Middle frontal gyrus (tissue), 1 donor: Measurements from ENCODE around the gene NSMCE4A.
A peak's percentile ranks its signal among the peaks of the same experiment; 100 is the strongest.
"Not testable (repeated sequence)": the region's sequence is repeated elsewhere in the genome, so short reads cannot be mapped to it uniquely, and the experiment has no call there.

ENCODE experiments used
- DNase-seq: peaks from one replicate; pipeline ENCODE4 v3.0.0-alpha.2; 2015; ENCODE audit warnings: low spot score; ENCODE audit errors: extremely low spot score

The NSMCE4A gene

DNA sequence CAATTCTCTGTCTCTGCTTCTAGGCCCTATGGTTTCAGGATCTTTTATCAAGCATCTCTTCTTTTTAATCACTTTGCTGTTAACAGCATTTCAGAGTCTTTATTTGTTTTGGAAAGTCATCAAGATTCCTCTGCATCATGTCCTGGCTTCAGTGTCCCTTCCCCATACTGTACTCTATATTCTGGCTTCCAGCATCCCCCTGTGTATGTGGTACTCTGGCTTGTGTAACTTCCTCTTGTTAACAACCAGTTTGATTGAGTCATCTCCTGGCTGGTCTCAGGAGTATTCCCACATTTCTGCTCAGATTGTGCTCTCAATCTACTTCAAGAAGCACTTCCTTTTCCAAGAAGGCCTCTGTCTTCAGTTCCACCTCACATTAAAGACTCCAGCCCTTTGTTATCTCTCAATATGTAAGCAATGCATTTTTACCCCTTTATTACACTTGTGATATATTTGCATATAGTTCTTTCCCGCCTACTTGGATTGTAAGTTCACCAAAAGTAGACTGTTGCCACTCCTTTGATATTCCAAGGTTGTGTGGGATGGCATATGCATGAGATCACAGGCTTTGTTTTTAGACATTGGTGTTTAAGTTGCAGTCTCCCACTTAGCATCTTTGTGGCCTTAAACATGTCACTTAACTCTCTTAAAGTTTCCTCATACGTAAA is 32.1 kb downstream of the NSMCE4A start:
- DNase-seq = no peak

DNA sequence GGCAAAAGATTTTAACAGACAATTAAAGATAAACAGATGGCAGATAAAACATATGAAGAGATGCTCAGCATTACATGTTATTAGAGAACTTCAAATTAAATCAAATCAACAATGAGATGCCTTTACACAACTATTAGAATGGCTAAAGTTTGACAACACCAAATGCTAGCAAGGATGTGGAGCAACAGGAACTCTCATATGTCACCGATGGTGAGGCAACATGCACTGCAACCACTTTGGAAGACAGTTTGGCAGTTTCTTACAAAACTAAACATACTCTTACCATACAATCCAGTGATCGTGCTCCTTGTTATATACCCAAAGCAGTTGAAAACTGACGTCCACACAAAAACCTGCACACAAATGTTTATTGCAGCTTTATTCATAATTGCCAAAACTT is 33.5 kb downstream of the NSMCE4A start:
- DNase-seq = no peak

DNA sequence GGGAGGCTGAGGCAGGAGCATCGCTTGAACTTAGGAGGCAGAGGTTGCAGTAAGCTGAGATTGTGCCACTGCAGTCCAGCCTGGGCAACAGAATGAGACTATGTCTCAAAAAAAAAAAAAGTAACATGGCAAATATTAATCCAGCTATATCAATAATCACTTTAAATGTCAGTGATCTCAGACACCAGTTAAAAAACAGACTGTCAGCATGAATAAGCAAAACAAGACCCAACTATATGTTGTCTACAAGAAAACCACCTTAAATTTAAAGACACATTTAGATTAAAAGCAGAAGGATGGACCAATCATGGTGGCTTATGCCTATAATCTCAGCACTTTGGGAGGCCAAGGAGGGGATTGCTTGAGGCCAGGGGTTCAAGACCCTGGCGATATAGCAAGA is 38.7 kb downstream of the NSMCE4A start:
- no peak for DNase-seq

DNA sequence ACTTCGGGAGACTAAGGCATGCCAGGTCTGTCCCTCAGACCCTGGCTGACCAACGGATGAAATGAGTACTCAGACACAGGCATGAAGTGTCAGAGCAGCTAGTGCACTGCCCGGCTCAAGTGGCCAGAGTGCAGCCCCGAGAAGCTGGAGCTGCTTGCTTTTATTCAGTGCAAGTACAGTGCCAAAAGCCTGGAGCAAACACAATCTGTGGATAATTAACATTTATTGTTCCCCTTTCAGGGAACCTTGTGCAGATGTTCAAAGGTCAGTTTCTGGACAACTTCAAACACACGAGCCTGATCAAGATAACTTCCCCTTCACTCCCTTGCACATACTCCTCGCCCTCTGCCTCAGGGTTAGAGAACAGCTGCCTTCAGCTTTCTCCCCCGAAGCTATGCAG is 39.3 kb downstream of the NSMCE4A start:
- no peak for DNase-seq

- DNase-seq = not testable (repeated sequence)
These were observed 44.5 kb downstream of the NSMCE4A start for GRCh38 chr10:121930268-121931085.

DNA sequence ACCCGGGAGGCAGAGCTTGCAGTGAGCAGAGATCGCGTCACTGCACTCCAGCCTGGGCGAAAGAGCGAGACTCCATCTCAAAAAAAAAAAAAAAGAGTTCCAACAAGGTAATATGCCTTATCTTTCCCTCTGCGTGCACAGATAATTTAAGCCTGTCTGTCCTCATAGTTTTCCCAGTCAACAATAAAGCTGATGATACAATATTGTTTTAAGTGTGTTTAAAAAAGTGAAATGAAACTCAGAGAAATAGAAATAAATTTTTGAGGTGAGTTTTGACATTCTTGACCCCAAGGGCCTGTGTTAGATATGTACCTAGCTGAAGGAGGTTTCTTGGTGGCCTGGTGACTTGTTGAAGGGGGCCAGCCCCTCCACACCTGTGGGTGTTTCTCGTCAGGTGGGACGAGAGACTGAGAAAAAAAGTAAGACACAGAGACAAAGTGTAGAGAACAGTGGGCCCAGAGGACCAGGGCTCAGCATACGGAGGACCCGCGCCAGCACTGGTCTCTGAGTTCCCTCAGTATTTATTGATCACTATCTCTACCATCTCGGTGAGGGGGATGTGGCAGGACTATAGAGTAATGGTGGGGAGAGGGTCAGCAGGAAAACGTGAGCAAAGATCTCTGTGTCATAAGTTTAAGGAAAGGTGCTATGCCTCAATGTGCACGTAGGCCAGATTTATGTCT is 45.3 kb downstream of the NSMCE4A start:
- not testable (repeated sequence) for DNase-seq

- peak; percentile 2 for DNase-seq
These were observed 46.5 kb downstream of the NSMCE4A start for GRCh38 chr10:121928528-121928884.

- peak; percentile 91 for DNase-seq
These were observed 47.0 kb downstream of the NSMCE4A start, which contains the start of gene ATE1 for GRCh38 chr10:121927841-121928527. Gene ATE1, minus strand, starts transcription at chr10:121928031. Its CDS starts 82 bp downstream, at chr10:121927949.

GRCh38 chr10:121927318-121927840 is 47.6 kb downstream of the NSMCE4A start:
- DNase-seq = peak; percentile 3

GRCh38 chr10:121926671-121927317 is 48.2 kb downstream of the NSMCE4A start:
- peak; percentile 3 for DNase-seq

DNA sequence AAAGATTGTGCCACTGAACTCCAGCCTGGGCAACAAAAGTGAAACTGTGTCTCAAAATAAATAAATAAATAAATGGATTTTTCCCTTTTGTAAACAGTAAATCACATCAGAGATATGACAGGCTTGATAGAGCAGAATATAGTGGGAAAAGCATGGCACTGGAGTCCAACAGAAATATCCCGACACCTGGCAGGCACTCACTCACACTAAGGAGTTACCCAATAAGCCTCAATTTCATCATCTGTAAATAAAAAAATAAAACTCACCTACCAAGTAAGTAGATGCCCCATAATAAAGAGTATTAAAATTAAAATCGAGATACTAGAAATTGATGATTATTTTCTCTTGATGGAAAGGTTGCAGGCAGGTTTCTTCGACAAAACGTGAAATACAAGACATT is 48.9 kb downstream of the NSMCE4A start:
- DNase-seq = no peak

- no peak for DNase-seq
These were observed 53.6 kb downstream of the NSMCE4A start for GRCh38 chr10:121921238-121921931.

DNA sequence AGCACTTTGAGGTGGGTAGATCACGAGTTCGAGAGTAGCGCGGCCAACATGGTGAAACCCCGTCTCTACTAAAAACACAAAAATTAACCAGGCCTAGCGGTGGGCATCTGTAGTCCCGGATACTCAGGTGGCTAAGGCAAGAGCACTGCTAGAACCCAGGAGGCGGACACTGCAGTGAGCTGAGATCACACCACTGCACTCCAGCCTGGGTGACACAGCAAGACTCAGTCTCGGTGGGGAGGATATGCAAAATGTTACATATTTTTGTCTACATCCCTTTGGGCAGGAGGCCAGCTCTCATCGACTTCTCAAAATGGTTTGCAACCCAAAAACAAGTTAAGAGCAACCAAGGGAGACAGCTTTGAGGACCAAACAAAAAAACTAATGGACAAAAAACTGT is 55.4 kb downstream of the NSMCE4A start:
- no peak for DNase-seq

DNA sequence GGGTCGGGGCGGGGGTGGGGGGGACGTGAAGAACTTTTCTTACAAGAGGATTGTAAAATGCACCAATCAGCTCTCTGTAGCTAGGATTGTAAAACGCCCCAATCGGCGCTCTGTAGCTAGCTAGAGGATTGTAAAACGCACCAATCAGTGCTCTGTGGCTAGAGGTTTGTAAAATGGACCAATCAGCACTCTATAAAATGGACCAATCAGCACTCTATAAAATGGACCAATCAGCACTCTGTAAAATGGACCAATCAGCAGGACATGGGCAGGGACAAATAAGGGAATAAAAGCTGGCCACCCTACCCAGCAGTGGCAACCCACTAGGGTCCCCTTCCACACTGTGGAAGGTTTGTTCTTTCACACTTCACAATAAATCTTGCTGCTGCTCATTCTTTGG is 56.2 kb downstream of the NSMCE4A start:
- not testable (repeated sequence) for DNase-seq

GRCh38 chr10:121914661-121915060 is 60.4 kb downstream of the NSMCE4A start:
- DNase-seq = no peak

- no peak for DNase-seq
These were observed 63.7 kb downstream of the NSMCE4A start for GRCh38 chr10:121911421-121911697.

- no peak for DNase-seq
These were observed 64.2 kb downstream of the NSMCE4A start for GRCh38 chr10:121910673-121911420.
